IMR-90 (cell line): ENCODE data around the gene PITPNC1. TPM values are rescaled to one million over a fixed set of nuclear protein-coding genes. Genes with fewer than 3 reads are reported as not detected.

Source experiments
- ATAC-seq: fragments of 200-7000 bp; cut with Tn5 transposase; 2 replicates; pipeline ENCODE4 v1.9.1; 2020; ENCODE audit warnings: low read depth, mild to moderate bottlenecking, moderate library complexity
- BruUV-seq: library from RNA; stranded (reverse); fragments of 400-500 nt; replicated peaks from 2 replicates; lab custom pipeline; 2021; lab: Mats Ljungman, UMichigan
- CTCF ChIA-PET: fragments of 300-600 bp; formaldehyde crosslinking; extraction: SDS; loops from one replicate; lab custom pipeline; 2021; ENCODE audit warnings: antibody characterized with exemption; lab: Yijun Ruan, JAX
- POLR2A ChIA-PET: fragments of 300-600 bp; sonication (Branson Sonifier 250); formaldehyde crosslinking; loops from one replicate; lab custom pipeline; 2022; ENCODE audit warnings: antibody characterized with exemption; ENCODE audit not compliant: unreplicated experiment; lab: Charles Lee
- DNase-seq: peaks from one replicate; pipeline ENCODE4 v3.0.0; 2013
- H2AFZ ChIP-seq: replicated peaks from 2 replicates; pipeline ENCODE3; 2013; ENCODE audit warnings: low read length, mild to moderate bottlenecking; ENCODE audit not compliant: poor library complexity
- H2AK5ac ChIP-seq: 2 replicates; pipeline ENCODE4 v1.6.1; 2013; ENCODE audit warnings: low read depth, low read length, inconsistent platforms
- H2AK9ac ChIP-seq: replicated peaks from 2 replicates; pipeline ENCODE3; 2013; ENCODE audit warnings: mild to moderate bottlenecking, low read depth, low read length, moderate library complexity; ENCODE audit not compliant: poor library complexity
- H2BK120ac ChIP-seq: 2 replicates; pipeline ENCODE4 v1.6.1; 2013; ENCODE audit warnings: low read depth, low read length, inconsistent platforms
- H2BK15ac ChIP-seq: 3 replicates; pipeline ENCODE4 v1.6.1; 2013; ENCODE audit warnings: low read depth, low read length, inconsistent platforms
- H2BK20ac ChIP-seq: 2 replicates; pipeline ENCODE4 v1.6.1; 2013; ENCODE audit warnings: low read depth, mild to moderate bottlenecking, inconsistent platforms, low read length, moderate library complexity
- H2BK5ac ChIP-seq: 2 replicates; pipeline ENCODE4 v1.6.1; 2013; ENCODE audit warnings: mild to moderate bottlenecking, low read depth, low read length, inconsistent platforms; ENCODE audit not compliant: poor library complexity, severe bottlenecking
- H3K14ac ChIP-seq: replicated peaks from 2 replicates; pipeline ENCODE4 v1.6.1; 2013; ENCODE audit warnings: low read depth, low read length, inconsistent platforms
- H3K18ac ChIP-seq: 2 replicates; pipeline ENCODE4 v1.6.1; 2013; ENCODE audit warnings: low read depth, low read length, control low read depth
- H3K23ac ChIP-seq: 2 replicates; pipeline ENCODE4 v1.6.1; 2013; ENCODE audit warnings: low read depth, low read length, inconsistent platforms
- H3K27ac ChIP-seq: 2 replicates; pipeline ENCODE4 v1.5.1; 2013; ENCODE audit warnings: mild to moderate bottlenecking, control low read depth, low read length; ENCODE audit not compliant: insufficient read depth
- H3K27me3 ChIP-seq: 2 replicates; pipeline ENCODE4 v1.6.1; 2013; ENCODE audit warnings: low read length; ENCODE audit not compliant: control insufficient read depth, insufficient read depth
- H3K36me3 ChIP-seq: 2 replicates; pipeline ENCODE4 v1.6.1; 2013; ENCODE audit warnings: low read length, mixed read lengths; ENCODE audit not compliant: control insufficient read depth, insufficient read depth
- H3K4ac ChIP-seq: 2 replicates; pipeline ENCODE4 v1.6.1; 2013; ENCODE audit warnings: low read depth, low read length, inconsistent platforms
- H3K4me1 ChIP-seq: 2 replicates; pipeline ENCODE4 v1.6.1; 2013; ENCODE audit warnings: low read length, mixed read lengths; ENCODE audit not compliant: control insufficient read depth, insufficient read depth
- H3K4me2 ChIP-seq: 2 replicates; pipeline ENCODE4 v1.6.1; 2013; ENCODE audit warnings: low read depth, mild to moderate bottlenecking, control low read depth, low read length, moderate library complexity
- H3K4me3 ChIP-seq: 2 replicates; pipeline ENCODE4 v1.5.1; 2013; ENCODE audit warnings: low read depth, mild to moderate bottlenecking, control low read depth, low read length, moderate library complexity; ENCODE audit not compliant: insufficient read depth
- H3K56ac ChIP-seq: 2 replicates; pipeline ENCODE4 v1.6.1; 2013; ENCODE audit warnings: low read length, inconsistent platforms; ENCODE audit not compliant: insufficient read depth; ENCODE audit errors: extremely low read depth
- H3K79me1 ChIP-seq, 2 experiments: 2 replicates each; pipeline ENCODE4 v1.6.1; 2013; ENCODE audit warnings: low read length in 2 of 2, inconsistent platforms in 1 of 2, low read depth in 1 of 2
- H3K9ac ChIP-seq: 2 replicates; pipeline ENCODE4 v1.6.1; 2013; ENCODE audit warnings: low read depth, low read length, control low read depth
- H3K9me1 ChIP-seq: 2 replicates; pipeline ENCODE4 v1.6.1; 2013; ENCODE audit warnings: low read length, inconsistent platforms; ENCODE audit not compliant: insufficient read depth
- H3K9me3 ChIP-seq: 2 replicates; pipeline ENCODE4 v1.6.1; 2013; ENCODE audit warnings: low read length; ENCODE audit not compliant: control insufficient read depth, insufficient read depth
- H4K20me1 ChIP-seq: 2 replicates; pipeline ENCODE4 v1.6.1; 2013; ENCODE audit warnings: low read length, inconsistent platforms; ENCODE audit not compliant: insufficient read depth
- H4K5ac ChIP-seq: 2 replicates; pipeline ENCODE4 v1.6.1; 2013; ENCODE audit warnings: mild to moderate bottlenecking, low read depth, low read length, control low read depth
- H4K8ac ChIP-seq, 2 experiments: 2 replicates each; pipeline ENCODE4 v1.6.1; 2013; ENCODE audit warnings: low read depth in 2 of 2, low read length in 2 of 2, control low read depth in 1 of 2, inconsistent platforms in 1 of 2
- H4K91ac ChIP-seq: 2 replicates; pipeline ENCODE4 v1.6.1; 2013; ENCODE audit warnings: low read depth, low read length, inconsistent platforms; ENCODE audit not compliant: insufficient read depth
- CEBPB ChIP-seq: IDR thresholded peaks from 2 replicates; pipeline ENCODE4 v1.6.1; 2012; ENCODE audit warnings: low read depth, low read length, improper control_type of control experiment
- CHD1 ChIP-seq: IDR thresholded peaks from 2 replicates; pipeline ENCODE4 v1.6.1; 2012; ENCODE audit warnings: low read depth, low read length, improper control_type of control experiment
- CTCF ChIP-seq: conservative IDR thresholded peaks from 2 replicates; pipeline ENCODE4 v1.5.1; 2012; ENCODE audit warnings: mild to moderate bottlenecking, low read depth, low read length, improper control_type of control experiment
- ELK1 ChIP-seq: fragments of 150-350 bp; IDR thresholded peaks from 2 replicates; pipeline ENCODE4 v1.6.1; 2016; ENCODE audit warnings: low read depth, mild to moderate bottlenecking, low read length, moderate library complexity, borderline replicate concordance
- FOS ChIP-seq: fragments of 150-350 bp; IDR thresholded peaks from 2 replicates; pipeline ENCODE4 v1.6.1; 2016; ENCODE audit warnings: low read depth, low read length
- MAFK ChIP-seq: IDR thresholded peaks from 2 replicates; pipeline ENCODE4 v1.6.1; 2012; ENCODE audit warnings: low read depth, low read length, improper control_type of control experiment
- MAZ ChIP-seq: IDR thresholded peaks from 2 replicates; pipeline ENCODE4 v1.6.1; 2012; ENCODE audit warnings: low read depth, mild to moderate bottlenecking, low read length, improper control_type of control experiment, moderate library complexity, borderline replicate concordance
- MXI1 ChIP-seq: IDR thresholded peaks from 2 replicates; pipeline ENCODE4 v1.6.1; 2012; ENCODE audit warnings: low read depth, mild to moderate bottlenecking, low read length, moderate library complexity, borderline replicate concordance
- NFE2L2 ChIP-seq: fragments of 150-350 bp; IDR thresholded peaks from 2 replicates; pipeline ENCODE4 v1.6.1; 2016; ENCODE audit warnings: low read depth, mild to moderate bottlenecking, low read length
- RAD21 ChIP-seq: IDR thresholded peaks from 2 replicates; pipeline ENCODE4 v1.6.1; 2012; ENCODE audit warnings: low read length, improper control_type of control experiment
- RFX5 ChIP-seq: IDR thresholded peaks from 2 replicates; pipeline ENCODE4 v1.8.0; 2012; ENCODE audit warnings: low read depth, mild to moderate bottlenecking, low read length, moderate library complexity
- SMC3 ChIP-seq: fragments of 150-350 bp; IDR thresholded peaks from 2 replicates; pipeline ENCODE4 v1.6.1; 2016; ENCODE audit warnings: low read depth, mild to moderate bottlenecking, antibody characterized with exemption, low read length, moderate library complexity
- USF2 ChIP-seq: fragments of 150-350 bp; IDR thresholded peaks from 2 replicates; pipeline ENCODE4 v1.6.1; 2017; ENCODE audit warnings: mild to moderate bottlenecking, antibody characterized with exemption, low read length, low read depth
- WGBS, 2 experiments: methylation state at CpG; one replicate each; pipeline versions ENCODE4 v1.1.5 to v1.1.7; 2013; ENCODE audit warnings: missing lambda C conversion rate in 2 of 2; ENCODE audit not compliant: insufficient read length in 1 of 2; ENCODE audit errors: extremely low coverage in 2 of 2; 5-methylcytosine and 5-hydroxymethylcytosine counted together
- dilution Hi-C: fragments of 300-500 bp; cut with HindIII; formaldehyde crosslinking; loops from one replicate; pipeline ENCODE4 v1.14.3; 2018; ENCODE audit warnings: low sequenced_read_pairs; ENCODE audit not compliant: unreplicated experiment
- in situ Hi-C: fragments of 300-500 bp; cut with MboI; formaldehyde crosslinking; loops from 3 replicates; pipeline ENCODE4 v1.14.3; 2019; ENCODE audit warnings: low sequenced_read_pairs, inconsistent platforms, mixed read lengths
- intact Hi-C: fragments of 100-400 bp; cut with micrococcal nuclease; formaldehyde crosslinking; loops from 2 replicates; pipeline ENCODE4 v1.10.0; 2022
- polyA plus RNA-seq, 3 experiments: library from polyadenylated mRNA; depleted of rRNA; stranded (reverse); fragments of >200 nt; gene quantifications; 2 replicates each; pipeline ENCODE4 v1.2.3, GENCODE V29; 2012; ENCODE audit warnings: low replicate concordance in 1 of 3
- total RNA-seq: library from RNA; depleted of rRNA; stranded (reverse); fragments of >200 nt; gene quantifications from 2 replicates; pipeline ENCODE4 v1.2.3, GENCODE V29; 2012

PITPNC1 gene
- total and polyA plus RNA-seq, 2 of the 4 experiments (the other 2 are of a cell fraction), result 4.1 TPM

GRCh38 chr17:67514998-67515397 lies 137.9 kb downstream of the PITPNC1 start:
- H3K4me2 ChIP-seq, result no peak overlapping the region
- no peak overlapping the region for H4K91ac ChIP-seq
- H2AK5ac ChIP-seq, result no peak overlapping the region
- H3K9me1 ChIP-seq, result 0 out of 2 replicates have a peak, but pooled peaks cover under 1% of the 10 kb centered on the region
- H3K27me3 ChIP-seq, result no peaks in the 10 kb centered on the region
- H2BK20ac ChIP-seq, result no peak overlapping the region
- no peak overlapping the region for H3K23ac ChIP-seq
- WGBS, 2 experiments, result no CpG with 5 or more reads among the region's 4 CpGs
- H4K5ac ChIP-seq, result no peak overlapping the region
- H3K9me3 ChIP-seq, result no peaks in the 10 kb centered on the region
- no peak overlapping the region for H2BK120ac ChIP-seq
- H2AFZ ChIP-seq, result no peak overlapping the region
- dilution Hi-C loops (no loop called here), in situ Hi-C loops (no loop called here), intact Hi-C loops (no loop called here)
- no peak overlapping the region for H2BK5ac ChIP-seq
- no peak overlapping the region for H3K9ac ChIP-seq
- H3K4me1 ChIP-seq, result peaks cover 3% of the 10 kb centered on the region; the same call in 1 of the 2 replicates
- no peaks in the 10 kb centered on the region for H3K36me3 ChIP-seq
- ATAC-seq (no peak), DNase-seq (no peak)
- H3K14ac ChIP-seq, result 0 out of 2 replicates have a peak overlapping the region, but pooled peaks have one; percentile 1
- H3K56ac ChIP-seq, result no peak overlapping the region
- no peak overlapping the region for H2BK15ac ChIP-seq
- H4K20me1 ChIP-seq, result peaks cover 3% of the 10 kb centered on the region; the same call in 1 of the 2 replicates
- H3K27ac ChIP-seq, result no peak overlapping the region
- CTCF ChIA-PET, result no interaction called here
- no peak overlapping the region for H3K18ac ChIP-seq
- H3K4me3 ChIP-seq, result no peak overlapping the region
- no TSS peak for BruUV-seq
- peaks cover 13 to 16% of the 10 kb centered on the region in 2 experiments for H3K79me1 ChIP-seq
- H3K4ac ChIP-seq, result no peak overlapping the region
- H2AK9ac ChIP-seq, result no peak overlapping the region
- POLR2A ChIA-PET, result no interaction called here
- H4K8ac ChIP-seq, result no peak overlapping the region
- no peak for TF ChIP-seq CTCF
- TF ChIP-seq ELK1, result no peak
- no peak for TF ChIP-seq MAZ
- TF ChIP-seq FOS, result no peak
- TF ChIP-seq CHD1, result no peak
- no peak for TF ChIP-seq MAFK
- TF ChIP-seq RFX5, result no peak
- TF ChIP-seq NFE2L2, result no peak
- no peak for TF ChIP-seq MXI1
- no peak for TF ChIP-seq USF2
- TF ChIP-seq RAD21, result no peak
- no peak for TF ChIP-seq SMC3
- no peak for TF ChIP-seq CEBPB
